ENCODE data around the gene AP3B1. TPM values are rescaled to one million over a fixed set of nuclear protein-coding genes. Genes with fewer than 3 reads are reported as not detected.

Gene AP3B1
- total RNA-seq, 1 experiment from 2014 or later, result 41.8 TPM

DNA sequence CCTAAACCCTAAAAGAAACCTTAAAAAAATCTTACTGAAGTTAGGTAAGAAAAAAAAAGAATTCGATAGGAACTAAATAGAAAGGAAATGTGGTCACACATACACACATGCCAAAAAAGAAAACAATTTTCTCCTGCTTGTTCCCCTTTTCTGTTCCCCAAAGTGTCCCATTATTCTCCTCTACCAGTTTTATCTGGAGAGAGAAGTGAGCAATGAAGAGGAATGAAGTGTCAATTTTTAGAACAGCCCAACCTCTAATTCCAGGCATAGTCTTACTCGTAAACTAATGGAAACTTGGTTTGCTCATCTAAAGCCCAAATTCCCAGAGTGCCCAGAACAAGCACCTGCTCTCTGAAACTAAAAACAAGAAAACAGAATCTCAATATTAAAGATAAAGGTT is 26.1 kb downstream of the AP3B1 start:
- Histone ChIP-seq H3K18ac (ENCODE audit: insufficient read length, low read depth, low read length) (no peak overlapping the region), H3K4me2 (ENCODE audit: insufficient read depth, insufficient read length, low read length) (no peak overlapping the region), H3K23ac (ENCODE audit: insufficient read length, low read depth, low read length) (no peak overlapping the region), H2BK5ac (ENCODE audit: insufficient read length, low read length) (no peak overlapping the region), H3K23me2 (ENCODE audit: insufficient read length, low read depth, low read length, poor library complexity, severe bottlenecking) (peaks cover 3% of the 10 kb centered on the region), H3K9me3 (ENCODE audit: control insufficient read depth, low read depth, low read length) (no peaks in the 10 kb centered on the region), H4K5ac (ENCODE audit: insufficient read length, low read depth, low read length) (no peak overlapping the region), H3K4ac (ENCODE audit: low read depth, low read length) (no peak overlapping the region), H3K56ac (ENCODE audit: insufficient read length, low read depth, low read length) (no peak overlapping the region), H3K79me1 (ENCODE audit: insufficient read depth, low read depth, low read length, poor library complexity, severe bottlenecking) (peaks cover 6% of the 10 kb centered on the region), H3K27me3 (ENCODE audit: insufficient read depth, low read length) (no peaks in the 10 kb centered on the region), H3T11ph (ENCODE audit: low read length) (no peak overlapping the region), H2BK120ac (ENCODE audit: low read depth, low read length, poor library complexity, severe bottlenecking) (no peak overlapping the region), H2AK5ac (ENCODE audit: insufficient read length, low read length) (no peak overlapping the region), H2AFZ (ENCODE audit: low read length) (no peak overlapping the region), H4K20me1 (ENCODE audit: control insufficient read depth, insufficient read depth, insufficient read length) (no peaks in the 10 kb centered on the region), H2BK20ac (ENCODE audit: low read depth, low read length, poor library complexity, severe bottlenecking) (no peak overlapping the region), H2BK15ac (ENCODE audit: low read depth, low read length) (no peak overlapping the region), H3K27ac (ENCODE audit: insufficient read length, low read depth, low read length) (no peak overlapping the region), H3K4me1 (ENCODE audit: insufficient read depth, low read length) (peaks cover 3% of the 10 kb centered on the region; the same call in 1 of the 2 replicates), H3K79me2 (ENCODE audit: insufficient read depth, low read length) (no peaks in the 10 kb centered on the region), H4K8ac (replicated peaks; ENCODE audit: insufficient read length, low read depth, low read length) (no peak overlapping the region), H3K14ac (ENCODE audit: insufficient read depth, low read length) (no peak overlapping the region), H2BK12ac (ENCODE audit: insufficient read length, low read depth, low read length) (no peak overlapping the region), H4K91ac (ENCODE audit: insufficient read length, low read depth, low read length) (no peak overlapping the region), H3K9ac (ENCODE audit: extremely low read depth, insufficient read length, low read length) (no peak overlapping the region)
- TF ChIP-seq CTCF (conservative IDR thresholded peaks at IDR 0.05), result no peak
- peak overlapping the region in 2 of 3 experiments; percentile 72 to 74; a peak in 2 of 7 replicates for H3K27ac Mint-ChIP-seq
- no peak for DNase-seq
- no peaks in the 10 kb centered on the region for H3K27me3 Mint-ChIP-seq (ENCODE audit: low read depth)
- H3K36me3 Mint-ChIP-seq (ENCODE audit: insufficient read depth in 1 of 3, low read depth in 3 of 3), result peaks cover 14 to 18% (median 17%) of the 10 kb centered on the region in 3 experiments
- no CpG with 5 or more reads among the region's 2 CpGs for WGBS (ENCODE audit: extremely low coverage, insufficient read length, low lambda C conversion rate)
- H3K4me1 Mint-ChIP-seq, result peaks cover 31 to 36% of the 10 kb centered on the region in 2 experiments
- no peak overlapping the region for H3K4me3 Mint-ChIP-seq
- H3K9me3 Mint-ChIP-seq, result no peaks in the 10 kb centered on the region

Measured in H9 (cell line).